ENCODE results near the gene DYNLT5. TPM values are rescaled to one million over a fixed set of nuclear protein-coding genes. Genes with fewer than 3 reads are reported as not detected.

DYNLT5 gene
- total and polyA plus RNA-seq, 8 donors, result 0.73 to 11.3 (median 5.3) TPM

DNA sequence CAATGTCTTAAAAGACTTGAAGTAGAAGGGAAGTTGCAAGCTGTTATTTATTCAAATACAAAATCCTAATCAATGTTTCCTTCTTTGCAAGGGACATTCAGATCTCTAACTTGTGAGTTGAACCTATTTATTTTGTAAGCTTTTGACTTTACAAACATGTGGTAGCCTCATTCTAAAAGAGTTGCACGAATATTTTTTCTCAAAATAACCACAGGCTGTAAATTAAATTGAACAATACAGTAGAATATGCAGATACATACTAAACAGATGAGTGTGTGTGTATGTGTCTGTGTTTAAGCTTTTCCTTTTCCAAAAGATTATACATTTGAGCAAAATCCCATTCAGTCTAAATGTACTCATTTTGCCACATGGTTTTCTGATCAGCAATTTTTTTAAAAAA is 4.8 kb upstream of the DYNLT5 start:
- Histone ChIP-seq H3K4me1 (peaks cover 4 to 14% of the 10 kb centered on the region in 2 donors), H3K4me3 (no peak overlapping the region), H3K27ac (no peak overlapping the region), H3K27me3 (peaks cover 0 to 10% of the 10 kb centered on the region in 2 donors), H3K36me3 (no peaks in the 10 kb centered on the region), H3K9me3 (no peaks in the 10 kb centered on the region)
- intact Hi-C loops (cut with DNase I), result no loop called here
- ATAC-seq, result no peak
- DNase-seq, result no peak
- TF ChIP-seq CTCF (IDR thresholded peaks at IDR 0.05), result no peak

- Histone ChIP-seq H3K4me1 (peaks cover 7 to 20% of the 10 kb centered on the region in 2 donors), H3K27me3 (peaks cover 0 to 24% of the 10 kb centered on the region in 2 donors), H3K4me3 (no peak overlapping the region), H3K9me3 (no peaks in the 10 kb centered on the region), H3K27ac (no peak overlapping the region), H3K36me3 (no peaks in the 10 kb centered on the region)
- no peak for TF ChIP-seq CTCF (IDR thresholded peaks at IDR 0.05)
- DNase-seq (no peak), ATAC-seq (no peak)
- intact Hi-C loops (cut with DNase I), result no loop called here
Observed at GRCh38 chr1:66750577-66750976, 1.7 kb upstream of the DYNLT5 start.

DNA sequence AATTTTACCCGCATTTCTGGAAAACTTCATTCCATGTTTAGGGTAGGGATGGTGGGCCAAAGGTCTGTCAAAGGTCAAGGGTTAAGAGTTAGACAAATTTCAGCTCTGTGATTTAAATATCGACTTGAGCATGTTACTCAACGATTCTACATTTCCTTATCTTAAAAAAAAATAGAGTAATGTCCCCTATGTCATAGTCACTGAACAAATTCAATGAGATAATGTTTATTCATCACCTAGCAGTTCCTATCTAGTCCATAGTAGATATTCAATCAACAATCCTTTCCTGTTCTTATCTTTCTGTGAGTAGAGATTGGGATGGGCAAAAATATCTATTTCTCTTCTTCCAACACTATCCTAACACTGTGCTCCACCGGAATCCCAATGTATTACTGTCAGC is 1.1 kb upstream of the DYNLT5 start:
- intact Hi-C loops (cut with DNase I), result no loop called here

GRCh38 chr1:66752671-66753371 is 562 bp downstream of the DYNLT5 start:
- DNase-seq (peak in 1 of 4 donors; percentile 79), ATAC-seq (peak; percentile 34)
- intact Hi-C loops (cut with DNase I), result no loop called here
- Histone ChIP-seq H3K36me3 (no peaks in the 10 kb centered on the region), H3K4me1 (peaks cover 7 to 20% of the 10 kb centered on the region in 2 donors), H3K27me3 (peaks cover 0 to 24% of the 10 kb centered on the region in 2 donors), H3K9me3 (no peaks in the 10 kb centered on the region), H3K27ac (peak overlapping the region in 1 of 2 donors; percentile 82), H3K4me3 (peak overlapping the region; percentile 25 to 45)
- no peak for TF ChIP-seq CTCF (IDR thresholded peaks at IDR 0.05)

More for the DNA sequence above, 1.1 kb upstream of the DYNLT5 start:
- peaks cover 7 to 20% of the 10 kb centered on the region in 2 donors for H3K4me1 ChIP-seq
- TF ChIP-seq CTCF (IDR thresholded peaks at IDR 0.05), result no peak
- DNase-seq, result no peak
- peaks cover 0 to 24% of the 10 kb centered on the region in 2 donors for H3K27me3 ChIP-seq
- H3K9me3 ChIP-seq, result no peaks in the 10 kb centered on the region
- H3K4me3 ChIP-seq, result no peak overlapping the region
- H3K27ac ChIP-seq, result peak overlapping the region in 1 of 2 donors; percentile 82
- no peak for ATAC-seq
- no peaks in the 10 kb centered on the region for H3K36me3 ChIP-seq

DNA sequence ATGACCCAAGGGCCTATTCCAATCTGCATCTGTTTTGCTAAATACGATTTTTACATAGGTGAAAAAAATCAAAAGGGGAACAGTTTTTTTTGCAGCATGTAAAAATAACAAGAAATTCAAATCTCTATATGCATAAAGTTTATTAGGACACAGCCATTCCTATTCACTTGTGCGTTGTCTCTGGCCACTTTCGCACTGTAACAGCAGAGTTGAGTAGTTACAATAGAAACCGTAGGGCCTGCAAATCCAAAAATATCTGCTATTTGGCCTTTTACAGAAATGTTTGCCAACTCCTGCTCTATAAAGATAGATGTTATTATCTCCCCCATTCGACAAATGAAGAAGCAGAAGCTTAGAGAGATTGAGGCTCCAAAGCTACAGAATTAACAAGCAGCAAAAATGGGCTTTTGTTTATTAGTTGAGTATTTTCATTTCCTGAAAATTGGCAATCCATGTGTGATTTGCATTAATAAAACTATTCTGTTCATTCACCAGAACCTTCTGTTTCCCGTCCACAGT is 5.5 kb downstream of the DYNLT5 start:
- Histone ChIP-seq H3K27me3 (peaks cover 0 to 11% of the 10 kb centered on the region in 2 donors), H3K27ac (no peak overlapping the region), H3K36me3 (no peaks in the 10 kb centered on the region), H3K4me1 (peaks cover under 1 to 3% of the 10 kb centered on the region in 2 donors), H3K9me3 (no peaks in the 10 kb centered on the region), H3K4me3 (no peak overlapping the region)
- no peak for TF ChIP-seq CTCF (IDR thresholded peaks at IDR 0.05)
- ATAC-seq, result no peak
- DNase-seq, result no peak
- intact Hi-C loops (cut with DNase I), result no loop called here
